Endothelial cell of umbilical vein (primary cell): Measurements from ENCODE around the gene DDOST.

Experiments
- EZH2 ChIP-seq: IDR thresholded peaks from 2 replicates; pipeline ENCODE4 v1.6.1; 2012; ENCODE audit warnings: borderline replicate concordance, low read depth, mild to moderate bottlenecking, moderate library complexity, low read length, inconsistent platforms; ENCODE audit not compliant: severe bottlenecking
- FOS ChIP-seq: IDR thresholded peaks from 2 replicates; pipeline ENCODE4 v1.6.1; 2011; ENCODE audit warnings: mild to moderate bottlenecking, low read length, moderate library complexity, borderline replicate concordance; ENCODE audit not compliant: insufficient read depth
- POLR2AphosphoS5 ChIP-seq: IDR thresholded peaks from 2 replicates; pipeline ENCODE4 v1.6.1; 2012; ENCODE audit warnings: low read depth, mild to moderate bottlenecking, control low read depth, low read length, moderate library complexity; ENCODE audit not compliant: insufficient read depth
- TF ChIP-seq, protein P1 (sequence below): IDR thresholded peaks from 2 replicates; pipeline ENCODE4 v1.6.1; 2011; ENCODE audit not compliant: insufficient read depth, insufficient read length
- TF ChIP-seq, protein P2 (sequence below), 2 donors: IDR thresholded peaks; 1 replicate in 1 of 2; 2 replicates in 1 of 2; pipeline ENCODE4 v1.5.1; 2011; ENCODE audit warnings: low read length in 2 of 2, mild to moderate bottlenecking in 2 of 2, moderate library complexity in 2 of 2, control low read depth in 1 of 2, inconsistent platforms in 1 of 2, low read depth in 1 of 2; ENCODE audit not compliant: insufficient read depth in 1 of 2; ENCODE audit errors: extremely low read depth in 1 of 2

DNA sequence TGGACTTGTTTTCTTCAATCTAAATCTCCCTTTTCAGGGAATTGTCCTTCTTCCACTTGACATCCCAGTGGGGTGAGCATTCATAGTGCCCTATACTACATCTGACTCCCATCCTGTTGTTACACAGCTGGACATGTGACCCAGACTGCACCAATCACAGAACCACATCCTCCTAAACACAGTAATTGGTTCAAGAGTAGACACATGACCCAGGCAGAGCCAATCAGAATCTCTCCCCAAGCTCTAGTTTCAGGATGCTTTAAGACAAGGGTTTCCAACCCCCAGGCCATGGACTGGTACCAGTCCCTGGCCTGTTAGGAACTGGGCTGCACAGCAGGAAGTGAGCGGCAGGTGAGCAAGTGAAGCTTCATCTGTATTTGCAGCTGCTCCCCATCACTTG is 5.6 kb upstream of the DDOST start:
- TF ChIP-seq EZH2 = no peak
- TF ChIP-seq FOS = no peak
- TF ChIP-seq, protein P1, sequence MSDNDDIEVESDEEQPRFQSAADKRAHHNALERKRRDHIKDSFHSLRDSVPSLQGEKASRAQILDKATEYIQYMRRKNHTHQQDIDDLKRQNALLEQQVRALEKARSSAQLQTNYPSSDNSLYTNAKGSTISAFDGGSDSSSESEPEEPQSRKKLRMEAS = no peak
- TF ChIP-seq, protein P2, sequence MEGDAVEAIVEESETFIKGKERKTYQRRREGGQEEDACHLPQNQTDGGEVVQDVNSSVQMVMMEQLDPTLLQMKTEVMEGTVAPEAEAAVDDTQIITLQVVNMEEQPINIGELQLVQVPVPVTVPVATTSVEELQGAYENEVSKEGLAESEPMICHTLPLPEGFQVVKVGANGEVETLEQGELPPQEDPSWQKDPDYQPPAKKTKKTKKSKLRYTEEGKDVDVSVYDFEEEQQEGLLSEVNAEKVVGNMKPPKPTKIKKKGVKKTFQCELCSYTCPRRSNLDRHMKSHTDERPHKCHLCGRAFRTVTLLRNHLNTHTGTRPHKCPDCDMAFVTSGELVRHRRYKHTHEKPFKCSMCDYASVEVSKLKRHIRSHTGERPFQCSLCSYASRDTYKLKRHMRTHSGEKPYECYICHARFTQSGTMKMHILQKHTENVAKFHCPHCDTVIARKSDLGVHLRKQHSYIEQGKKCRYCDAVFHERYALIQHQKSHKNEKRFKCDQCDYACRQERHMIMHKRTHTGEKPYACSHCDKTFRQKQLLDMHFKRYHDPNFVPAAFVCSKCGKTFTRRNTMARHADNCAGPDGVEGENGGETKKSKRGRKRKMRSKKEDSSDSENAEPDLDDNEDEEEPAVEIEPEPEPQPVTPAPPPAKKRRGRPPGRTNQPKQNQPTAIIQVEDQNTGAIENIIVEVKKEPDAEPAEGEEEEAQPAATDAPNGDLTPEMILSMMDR (IDR thresholded peaks at IDR 0.05; ENCODE audit: extremely low read depth in 1 of 2, insufficient read depth in 1 of 2, low read depth in 1 of 2, low read length in 2 of 2) = no peak
- TF ChIP-seq POLR2AphosphoS5 = no peak
